ENCODE results near the gene TRMT11.

Gene TRMT11

GRCh38 chr6:126077810-126078776, 91.8 kb downstream of the TRMT11 start:
- DNase-seq, result no peak

DNA sequence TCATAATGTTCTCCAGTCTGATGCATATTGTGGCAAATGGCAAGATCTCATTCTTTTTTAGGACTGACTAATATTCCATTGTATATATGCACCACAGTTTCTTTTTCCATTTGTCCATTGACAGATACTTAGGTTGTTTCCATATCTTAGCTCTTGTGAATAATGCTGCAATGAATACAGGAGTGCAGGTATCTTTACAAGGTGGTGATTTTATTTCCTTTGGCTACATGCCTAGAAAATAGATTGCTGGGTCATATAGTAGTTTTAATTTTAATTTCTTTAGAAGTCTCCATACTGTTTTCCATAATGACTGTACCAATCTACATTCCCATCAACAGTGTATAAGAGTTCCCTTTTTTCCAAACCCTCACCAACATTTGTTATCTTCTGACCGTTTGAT, 97.5 kb downstream of the TRMT11 start:
- no peak for DNase-seq

DNA sequence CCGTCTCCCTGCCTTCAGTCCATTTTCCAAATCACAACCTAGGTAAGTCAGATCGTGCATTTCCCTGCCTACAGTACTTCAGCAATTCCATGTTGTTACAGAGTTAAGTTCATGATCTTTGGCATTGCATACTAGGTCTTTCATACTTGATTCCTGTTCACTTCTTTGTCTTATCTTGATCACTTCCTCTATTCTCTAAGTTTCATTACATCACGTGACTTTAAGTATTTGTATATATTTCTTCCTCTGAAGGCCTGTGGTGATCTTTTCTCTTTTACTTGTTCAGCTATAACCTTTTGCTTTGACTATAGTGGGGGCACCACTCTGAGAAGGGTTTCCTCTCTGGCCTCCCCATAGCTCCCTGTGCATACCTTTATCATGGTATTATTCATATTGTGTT, 100.2 kb downstream of the TRMT11 start:
- no peak for DNase-seq

All from activated gamma-delta T cell (primary cell).